Stimulated activated CD8-positive, alpha-beta memory T cell treated with anti-CD3 and anti-CD28 coated beads, Interleukin-4, amount 100 ng/mL, for 4 hours (primary cell): ENCODE measurements around the gene FLII.
"Not testable (repeated sequence)": the region's sequence is repeated elsewhere in the genome, so short reads cannot be mapped to it uniquely, and the experiment has no call there.

Source experiments
- DNase-seq, 2 donors: peaks; one replicate each; pipeline ENCODE4 v3.0.0-alpha.2; 2020; ENCODE audit warnings: low read depth in 2 of 2, low spot score in 1 of 2

The FLII gene

GRCh38 chr17:18258356-18259038 lies at the start of gene FLII:
FLII (minus strand) TSS chr17:18258738; CDS start chr17:18258690, 48 bp downstream.
- no peak for DNase-seq

- DNase-seq, result not testable (repeated sequence)
Observed at GRCh38 chr17:18303206-18303605, 44.7 kb upstream of the FLII start.

- no peak for DNase-seq
Observed at GRCh38 chr17:18300725-18301480, 42.4 kb upstream of the FLII start.

- not testable (repeated sequence) for DNase-seq
Observed at GRCh38 chr17:18298061-18298460, 39.5 kb upstream of the FLII start.

- DNase-seq, result no peak
Observed at GRCh38 chr17:18291718-18292540, 33.4 kb upstream of the FLII start.

- no peak for DNase-seq
Observed at GRCh38 chr17:18285296-18285695, 26.8 kb upstream of the FLII start.

- no peak for DNase-seq
Observed at GRCh38 chr17:18281788-18282187, 23.2 kb upstream of the FLII start.

GRCh38 chr17:18280766-18281371 lies 22.3 kb upstream of the FLII start:
- no peak for DNase-seq

- no peak for DNase-seq
Observed at GRCh38 chr17:18280249-18280648, 21.7 kb upstream of the FLII start.

GRCh38 chr17:18278867-18279266 lies 20.3 kb upstream of the FLII start:
- no peak for DNase-seq

GRCh38 chr17:18277076-18277475 lies 18.5 kb upstream of the FLII start:
- DNase-seq, result no peak

GRCh38 chr17:18270046-18270931 lies 11.8 kb upstream of the FLII start:
- DNase-seq, result no peak

- no peak for DNase-seq
Observed at GRCh38 chr17:18267927-18268711, 9.6 kb upstream of the FLII start.

- DNase-seq, result no peak
Observed at GRCh38 chr17:18267366-18267765, 8.8 kb upstream of the FLII start.

- DNase-seq, result no peak
Observed at GRCh38 chr17:18263885-18264682, 5.5 kb upstream of the FLII start.

GRCh38 chr17:18262641-18263040 lies 4.1 kb upstream of the FLII start:
- no peak for DNase-seq

- DNase-seq, result no peak
Observed at GRCh38 chr17:18262111-18262510, 3.6 kb upstream of the FLII start.

- no peak for DNase-seq
Observed at GRCh38 chr17:18261659-18262058, 3.1 kb upstream of the FLII start.

GRCh38 chr17:18261146-18261515 lies 2.6 kb upstream of the FLII start:
- no peak for DNase-seq
